Medulla oblongata (tissue), 1 donor: Measurements from ENCODE around the gene FAR2.
"Not testable (repeated sequence)": the region's sequence is repeated elsewhere in the genome, so short reads cannot be mapped to it uniquely, and the experiment has no call there.

ENCODE experiments used
- DNase-seq: peaks from one replicate; pipeline ENCODE4 v3.0.0-alpha.2; 2015; ENCODE audit errors: extremely low spot score

Gene FAR2

DNA sequence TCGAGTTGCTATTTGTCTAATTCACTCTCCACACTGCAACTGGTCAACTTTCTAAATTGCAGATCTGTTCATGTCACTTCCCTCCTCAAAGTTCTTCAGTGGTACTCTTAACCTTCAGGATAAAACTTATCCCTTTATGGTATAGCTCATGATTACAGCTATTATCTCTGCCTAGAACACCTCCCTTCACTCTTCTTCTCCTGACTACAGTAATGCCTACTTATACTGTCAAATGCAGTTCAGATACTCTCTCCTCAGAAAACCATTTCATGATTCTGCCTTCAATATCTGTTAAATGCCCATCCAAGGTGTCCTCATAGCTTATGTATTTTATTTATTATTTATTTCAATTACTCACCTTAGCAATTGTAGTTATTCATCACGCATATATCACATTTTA lies 85.5 kb downstream of the FAR2 start:
- no peak for DNase-seq

DNA sequence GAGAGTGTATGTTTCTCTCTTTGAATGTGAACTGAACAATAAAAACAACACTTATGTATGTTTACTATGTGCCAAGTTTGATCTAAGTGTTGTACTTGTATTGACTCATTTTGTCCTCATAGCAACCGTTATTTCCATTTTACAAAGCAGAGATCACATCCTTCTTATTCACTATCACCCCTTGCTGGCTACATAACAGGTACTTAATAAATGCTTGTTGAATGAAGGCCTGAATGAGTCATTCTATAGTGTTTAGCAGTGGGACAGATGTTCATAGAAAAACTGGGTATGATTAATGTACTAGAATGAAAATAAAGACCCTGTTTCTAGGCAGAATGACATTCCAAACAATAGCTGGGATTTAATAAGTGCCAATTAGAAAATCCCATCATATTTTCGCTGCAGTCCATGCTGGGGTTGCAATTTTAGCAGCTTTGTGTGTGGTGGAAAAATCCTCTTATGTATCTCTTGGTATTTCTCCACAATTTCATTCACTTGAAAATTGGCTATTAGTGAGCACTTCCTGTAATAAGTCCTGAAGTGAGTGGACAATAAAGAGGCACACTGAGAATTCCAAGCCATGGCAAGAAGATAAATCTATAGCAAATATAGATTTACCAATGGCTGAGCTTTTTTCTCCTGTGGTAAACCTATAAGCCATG lies 86.0 kb downstream of the FAR2 start:
- DNase-seq = no peak

DNA sequence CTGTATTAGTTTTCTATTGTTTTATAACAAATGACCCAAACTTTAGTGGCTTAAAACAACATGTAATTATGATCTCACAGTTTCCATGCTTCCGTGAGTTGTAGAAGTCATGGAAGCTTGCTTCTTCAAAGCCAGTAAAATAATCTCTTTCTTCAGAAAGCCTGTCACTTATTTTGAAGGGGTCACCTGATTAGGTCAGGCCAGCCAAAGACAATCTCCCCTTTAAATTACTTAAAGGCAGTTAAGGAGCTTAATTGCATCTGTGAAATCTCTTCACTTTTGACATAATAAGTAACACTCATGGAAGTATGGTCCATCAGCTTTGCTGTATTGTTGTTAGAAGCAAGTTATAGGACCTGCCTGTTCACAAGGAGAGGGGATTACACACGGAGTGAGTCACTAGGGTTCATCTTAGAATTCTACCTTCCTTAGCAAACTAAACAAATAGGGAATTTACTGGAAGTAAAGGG lies 89.8 kb downstream of the FAR2 start:
- DNase-seq = no peak

DNA sequence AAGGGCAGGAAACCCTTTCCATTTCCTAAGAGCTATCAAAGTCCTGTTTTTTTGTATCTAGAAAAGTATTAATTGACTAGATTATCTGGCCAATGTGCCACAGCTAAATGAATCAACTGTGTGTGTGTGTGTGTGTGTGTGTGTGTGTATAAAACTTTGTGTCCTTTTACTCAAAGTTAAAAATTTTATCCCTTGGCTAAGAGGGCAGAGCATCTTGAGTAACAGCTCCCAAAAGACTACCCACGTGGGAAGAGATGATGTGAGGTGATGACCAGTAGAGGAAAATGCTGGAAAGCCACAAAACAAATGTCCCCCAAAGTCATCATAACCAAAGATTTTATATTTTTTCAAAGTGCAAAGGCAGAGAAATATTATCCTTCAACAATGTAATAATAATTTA lies 90.3 kb downstream of the FAR2 start:
- DNase-seq = no peak

DNA sequence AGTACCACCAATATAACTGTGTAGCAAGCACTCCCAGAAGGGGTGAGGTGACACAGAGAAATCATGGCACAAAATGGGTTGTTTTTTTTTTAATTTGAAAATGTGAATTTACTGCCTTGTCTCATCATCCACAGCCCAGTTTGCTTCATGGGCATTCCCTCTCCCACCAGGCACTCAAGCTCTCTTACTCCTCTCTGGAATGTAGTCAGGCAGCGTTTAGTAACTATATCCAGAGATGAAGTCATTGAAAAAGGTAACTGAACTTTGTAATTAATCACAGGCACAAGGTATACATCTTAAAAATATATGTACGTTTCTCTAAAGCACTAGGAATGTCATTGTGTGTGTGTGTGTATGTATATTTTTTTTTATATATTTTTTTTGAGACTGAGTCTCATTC lies 91.4 kb downstream of the FAR2 start:
- DNase-seq = no peak

DNA sequence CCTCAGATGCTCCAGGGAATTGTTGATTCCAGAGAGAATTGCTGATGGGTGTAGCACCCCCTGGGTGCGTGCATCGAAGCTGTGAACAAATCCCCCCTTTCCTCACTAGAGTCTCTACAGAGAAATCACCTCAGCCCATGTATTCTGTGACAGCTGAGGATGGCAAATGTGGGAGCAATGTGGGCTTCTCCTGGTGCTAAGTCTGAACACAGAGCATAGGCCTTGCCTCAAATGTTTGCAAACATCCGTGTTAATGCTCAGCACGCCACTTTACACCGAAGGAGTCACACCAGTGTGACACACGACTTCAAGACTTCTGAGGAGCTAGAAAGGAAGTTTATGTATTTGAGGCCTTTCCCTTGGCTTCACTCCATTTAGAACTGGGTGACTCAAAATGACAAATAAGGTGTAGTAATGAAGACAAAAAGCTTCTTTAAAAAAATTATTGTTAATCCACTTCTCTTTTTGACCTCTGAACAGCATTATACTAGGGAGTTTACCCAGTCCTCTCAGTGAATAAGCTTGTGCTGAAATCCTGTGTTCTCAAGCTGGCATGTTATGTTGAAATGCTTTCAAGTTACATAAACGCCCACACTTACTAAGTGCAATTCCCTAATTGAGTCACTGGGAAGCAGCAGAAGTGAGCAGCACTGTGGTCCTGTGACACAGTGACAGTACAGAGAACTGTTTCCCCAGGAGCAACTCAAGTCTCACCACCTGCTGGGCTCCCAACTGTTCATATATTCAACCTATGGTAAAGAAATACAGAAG lies 92.9 kb downstream of the FAR2 start:
- peak; percentile 75 for DNase-seq

DNA sequence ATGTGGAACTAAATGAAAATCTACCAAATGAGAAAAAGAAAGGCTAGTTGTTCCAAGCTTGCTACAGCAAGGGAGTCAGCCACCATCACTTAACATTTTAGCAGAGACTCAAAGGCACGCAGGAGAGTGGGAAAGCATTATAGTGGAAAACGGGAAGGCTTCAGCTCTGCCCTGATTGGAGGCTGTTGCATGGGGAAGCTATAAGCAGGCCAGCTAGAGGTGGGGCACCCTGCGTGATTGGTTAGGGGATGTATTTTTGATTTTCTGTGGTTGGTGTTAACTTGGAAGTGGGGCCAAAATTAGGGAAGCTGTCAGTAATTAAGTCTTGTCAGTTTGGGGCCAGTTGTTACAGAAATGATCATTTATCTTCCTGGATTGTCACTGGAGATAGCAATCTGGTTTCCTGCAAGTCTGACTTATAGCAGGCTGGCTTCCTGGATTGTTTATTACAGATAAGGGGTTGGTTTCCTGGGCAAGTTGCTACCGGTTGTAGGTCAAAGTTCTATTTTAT lies 93.9 kb downstream of the FAR2 start:
- peak; percentile 32 for DNase-seq

DNA sequence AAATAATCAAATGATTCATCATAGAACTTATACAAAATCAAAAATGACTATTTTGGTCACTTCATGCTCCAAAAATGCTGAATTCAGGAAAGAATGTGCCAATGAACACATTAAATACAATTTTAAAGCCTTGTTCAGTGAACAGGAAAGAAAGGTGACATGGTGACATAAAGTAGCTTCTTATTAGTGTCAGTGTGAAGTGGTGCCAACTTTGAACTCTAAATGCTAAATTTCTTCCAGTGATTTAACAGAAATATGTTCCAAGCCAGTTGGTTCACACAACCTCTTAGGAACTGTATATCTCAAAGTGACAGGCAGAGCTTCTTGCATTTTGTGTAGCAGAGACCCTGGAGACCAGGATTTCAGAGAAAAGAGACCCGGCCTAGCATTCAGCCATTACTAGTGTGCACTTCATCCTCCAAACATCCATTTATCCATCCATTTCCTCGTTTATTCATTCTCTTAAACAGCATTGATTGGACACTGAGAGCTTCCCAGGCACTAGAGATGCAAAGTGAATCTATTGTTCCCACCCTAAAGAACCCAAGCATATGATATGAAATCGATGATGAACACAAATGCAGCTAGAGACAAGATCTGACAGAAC lies 95.2 kb downstream of the FAR2 start:
- DNase-seq = no peak

DNA sequence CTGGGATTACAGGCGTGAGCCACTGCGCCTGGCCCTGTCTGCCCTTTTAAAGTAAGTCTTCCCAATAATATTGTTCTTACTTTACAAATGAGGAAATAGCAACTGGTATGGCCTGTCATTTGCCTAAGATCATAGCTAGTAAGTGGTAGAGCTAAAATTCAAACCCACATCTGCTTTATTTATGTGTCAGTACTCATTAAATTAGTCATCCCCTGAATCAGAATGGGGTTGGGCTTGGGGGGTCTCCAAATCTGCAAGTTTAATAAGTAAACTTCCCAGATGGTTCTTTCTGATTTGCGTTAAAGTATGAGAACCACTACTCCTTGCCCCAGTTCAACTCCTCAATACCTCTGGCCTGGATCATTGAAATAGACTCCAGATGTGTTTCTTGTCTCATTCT lies 96.2 kb downstream of the FAR2 start:
- DNase-seq = no peak

DNA sequence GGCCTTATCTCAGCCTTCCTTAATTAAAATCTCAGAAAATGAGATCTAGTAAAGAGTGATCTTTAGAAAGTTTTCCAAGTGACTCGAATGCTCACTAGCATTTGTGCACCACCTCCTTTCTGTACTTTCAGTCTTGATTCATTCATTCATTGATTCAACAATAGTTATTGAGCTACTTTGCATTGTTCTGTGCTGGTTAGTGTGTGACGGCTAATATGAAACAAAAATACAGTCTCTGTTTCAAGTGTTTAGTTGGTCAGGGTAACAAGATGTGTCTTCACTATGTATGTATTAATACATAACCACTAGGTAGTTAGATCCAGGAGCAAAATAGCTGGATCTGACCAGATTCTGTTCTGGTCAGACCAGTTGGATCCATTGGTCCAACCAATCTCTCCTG lies 100.9 kb downstream of the FAR2 start:
- DNase-seq = no peak

DNA sequence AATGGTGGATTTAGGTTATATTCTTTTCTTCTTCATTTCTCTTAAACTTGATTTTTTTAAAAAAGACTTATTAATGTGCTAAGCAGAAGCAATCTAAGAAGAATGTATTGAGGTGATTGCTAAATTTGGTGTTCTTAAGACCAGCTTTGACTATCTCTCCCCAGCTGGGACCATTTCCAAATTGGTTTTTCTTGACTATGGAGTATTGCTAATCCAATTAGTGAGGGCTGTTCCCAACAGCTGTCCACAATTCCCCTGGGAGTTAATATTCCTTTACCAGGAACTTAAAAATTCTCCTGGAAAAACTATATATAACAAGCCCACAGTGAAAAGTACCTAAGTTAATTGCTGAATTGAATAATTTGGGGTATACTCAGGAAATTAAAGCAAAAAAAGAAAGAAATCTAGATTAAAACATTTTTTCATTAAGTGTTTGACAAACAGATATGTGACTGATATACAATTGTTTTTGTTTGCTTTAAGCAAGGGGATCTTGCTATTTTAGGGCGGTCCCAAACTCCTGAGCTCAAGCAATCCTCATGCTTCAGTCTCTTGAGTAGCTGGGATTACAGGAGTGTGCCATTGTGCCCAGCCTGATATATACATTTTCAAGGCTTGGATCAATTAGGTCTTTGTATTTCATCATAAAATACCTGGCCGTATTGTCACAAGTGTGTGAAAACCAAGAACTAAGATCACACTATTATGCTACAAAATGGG lies 105.0 kb downstream of the FAR2 start:
- DNase-seq = no peak

DNA sequence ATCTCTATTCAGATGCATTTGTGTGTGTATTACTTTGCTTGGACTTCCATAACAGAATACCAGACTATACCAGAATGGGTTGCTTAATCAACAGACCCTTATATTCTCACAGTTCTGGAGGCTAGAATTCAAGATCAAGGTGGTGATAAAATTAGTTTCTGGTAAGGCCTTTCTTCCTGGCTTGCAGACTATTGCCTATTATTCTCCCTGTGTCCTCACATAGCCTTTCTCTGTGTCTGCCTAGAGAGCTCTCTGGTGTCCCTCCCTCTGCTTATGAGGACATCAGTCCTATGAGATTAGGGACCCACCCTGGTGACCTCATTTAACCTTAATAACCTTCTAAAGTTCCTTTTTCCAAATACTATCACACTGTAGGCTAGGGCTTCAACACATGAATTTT lies 106.0 kb downstream of the FAR2 start:
- DNase-seq = no peak

DNA sequence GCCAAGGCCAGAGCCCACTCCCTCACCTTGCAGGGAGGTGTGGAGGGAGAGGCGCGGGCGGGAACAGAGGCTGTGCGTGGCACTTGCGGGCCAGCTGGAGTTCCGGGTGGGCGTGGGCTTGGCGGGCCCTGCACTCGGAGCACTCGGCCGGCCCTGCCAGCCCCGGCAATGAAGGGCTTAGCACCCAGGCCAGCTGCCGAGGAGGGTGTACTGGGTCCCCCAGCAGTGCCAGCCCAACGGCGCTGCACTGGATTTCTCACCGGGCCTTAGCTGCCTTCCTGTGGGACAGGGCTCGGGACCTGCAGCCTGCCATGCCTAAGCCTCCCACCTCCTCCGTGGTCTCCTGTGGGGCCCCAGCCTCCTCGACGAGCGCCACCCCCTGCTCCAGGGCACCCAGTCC lies 107.5 kb downstream of the FAR2 start:
- no peak for DNase-seq

DNA sequence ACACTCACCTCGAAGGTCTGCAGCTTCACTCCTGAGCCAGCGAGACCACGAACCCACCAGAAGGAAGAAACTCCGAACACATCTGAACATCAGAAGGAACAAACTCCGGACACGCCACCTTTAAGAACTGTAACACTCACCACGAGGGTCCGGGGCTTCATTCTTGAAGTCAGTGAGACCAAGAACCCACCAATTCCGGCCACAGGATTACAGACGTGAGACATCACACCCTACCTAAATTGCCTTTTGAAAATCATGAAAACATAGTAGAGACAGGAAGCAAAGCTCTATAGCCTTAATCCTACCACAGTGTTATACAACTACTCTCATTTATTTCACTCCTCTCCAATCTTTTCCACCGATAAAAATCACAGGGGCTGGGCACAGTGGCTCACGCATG lies 108.6 kb downstream of the FAR2 start:
- DNase-seq = not testable (repeated sequence)

DNA sequence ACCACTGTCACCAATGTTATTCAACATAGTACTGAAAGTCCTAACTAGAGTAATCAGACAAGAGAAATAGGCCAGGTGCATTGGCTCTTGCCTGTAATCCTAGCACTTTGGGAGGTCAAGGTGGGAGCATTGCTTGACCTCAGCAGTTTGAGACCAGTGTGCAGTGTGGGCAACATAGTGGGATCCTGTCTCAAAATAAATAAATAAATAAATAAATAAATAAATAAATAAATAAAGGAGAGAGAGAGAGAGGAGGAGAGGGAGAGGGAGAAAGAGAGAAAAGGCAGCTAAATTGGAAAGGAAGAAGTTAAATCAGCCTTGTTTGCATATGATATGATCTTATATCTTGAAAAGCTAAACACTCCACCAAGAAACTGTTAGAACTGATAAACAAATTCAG lies 115.3 kb downstream of the FAR2 start:
- no peak for DNase-seq

DNA sequence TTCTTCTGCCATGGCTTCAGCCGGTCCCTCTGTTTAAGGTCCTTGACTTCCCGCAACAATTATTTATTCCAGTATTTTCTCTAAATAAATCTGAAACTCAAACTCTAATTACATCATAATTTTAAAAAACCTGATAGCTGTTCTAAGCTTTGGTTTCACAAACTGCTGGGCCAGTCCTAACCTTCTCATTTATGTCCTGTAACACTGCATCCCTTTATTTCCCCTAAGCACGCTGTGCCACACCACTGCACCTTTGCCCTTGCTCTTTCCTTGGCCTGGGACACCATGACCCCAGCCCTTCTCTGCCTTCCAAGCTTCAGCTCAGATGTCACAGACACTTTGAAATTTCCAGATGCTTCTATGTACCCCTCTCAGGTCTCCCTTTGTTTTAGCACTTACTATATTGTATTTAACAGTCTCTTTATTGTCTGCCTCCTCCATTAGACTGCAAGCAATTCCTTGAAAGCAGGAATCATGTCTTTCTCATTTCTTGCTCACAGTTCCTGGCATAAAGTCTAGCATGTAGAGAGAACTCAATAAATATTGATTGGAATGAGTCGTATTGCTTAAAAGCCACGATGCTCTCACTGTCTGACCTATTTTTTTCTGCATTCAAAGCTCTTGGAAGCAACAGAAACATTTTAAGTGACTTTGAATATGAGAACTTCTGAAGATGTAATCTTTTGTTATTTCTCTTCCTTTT lies 120.8 kb downstream of the FAR2 start:
- no peak for DNase-seq

DNA sequence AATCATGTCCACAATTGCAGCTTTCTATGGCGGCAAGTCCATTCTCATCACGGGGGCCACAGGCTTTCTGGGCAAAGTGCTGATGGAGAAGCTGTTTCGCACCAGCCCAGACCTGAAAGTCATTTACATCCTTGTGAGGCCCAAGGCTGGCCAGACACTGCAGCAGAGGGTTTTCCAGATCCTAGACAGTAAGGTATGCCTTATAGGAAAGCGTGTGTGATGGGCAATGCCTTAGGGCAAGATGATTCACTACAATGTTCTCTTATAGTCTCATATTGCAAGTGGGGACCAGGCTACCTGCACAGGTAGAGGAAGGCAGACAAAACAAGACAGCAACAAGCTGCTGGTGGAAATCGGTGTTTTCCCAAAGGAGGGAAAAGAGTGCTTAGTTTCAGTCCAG lies 121.4 kb downstream of the FAR2 start:
- DNase-seq = no peak

DNA sequence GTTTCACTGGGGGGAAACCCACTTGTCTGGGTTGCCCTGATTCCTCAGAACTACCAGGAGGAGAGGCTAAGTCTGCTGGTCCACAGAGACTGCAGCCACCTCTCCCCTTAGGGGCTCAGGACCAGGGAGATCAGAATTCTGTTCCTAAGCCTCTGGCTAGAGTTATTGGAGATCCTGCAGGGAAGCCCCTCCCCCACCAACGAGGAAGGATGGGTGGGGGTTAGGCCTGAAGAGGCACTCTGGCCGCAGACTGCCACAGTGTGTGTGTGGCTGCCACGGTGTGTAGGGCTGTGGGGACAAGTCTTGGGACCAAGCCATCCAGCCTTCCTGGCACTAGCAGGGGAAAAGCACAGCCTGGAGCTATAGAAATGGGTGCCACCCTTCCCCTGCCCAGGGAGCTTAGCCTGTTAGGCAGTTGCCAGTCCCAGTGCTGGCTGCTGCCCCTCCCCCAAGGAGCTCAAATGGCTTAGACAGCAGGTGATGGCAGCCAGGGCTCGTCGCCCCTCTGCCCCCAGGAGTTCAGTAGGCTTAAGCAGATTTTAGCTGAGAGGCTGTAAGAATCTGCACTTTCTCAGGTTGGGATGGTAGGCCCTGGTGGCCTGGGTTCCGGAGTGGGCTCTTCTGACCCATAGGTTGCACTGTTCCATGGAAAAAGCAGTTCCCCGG lies 124.2 kb downstream of the FAR2 start:
- DNase-seq = no peak

DNA sequence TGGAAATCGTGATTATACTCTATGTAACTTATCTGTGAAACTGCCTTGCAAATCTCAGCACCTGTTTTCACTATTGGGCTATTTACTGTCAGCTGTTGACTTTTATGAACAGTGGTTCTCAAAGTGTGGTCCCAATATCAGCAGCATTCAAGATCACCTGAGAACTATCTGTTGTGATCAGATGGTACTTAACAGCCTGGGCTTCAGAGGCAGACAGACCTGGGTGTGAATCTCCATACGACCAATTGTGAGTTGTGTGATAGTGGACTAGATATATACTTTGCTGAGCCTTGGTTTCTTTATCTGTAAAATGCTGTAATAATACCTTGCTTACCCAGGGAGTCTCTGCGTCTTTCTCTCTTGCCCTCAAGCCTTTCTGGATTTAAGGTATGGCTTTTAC lies 126.8 kb downstream of the FAR2 start:
- no peak for DNase-seq

DNA sequence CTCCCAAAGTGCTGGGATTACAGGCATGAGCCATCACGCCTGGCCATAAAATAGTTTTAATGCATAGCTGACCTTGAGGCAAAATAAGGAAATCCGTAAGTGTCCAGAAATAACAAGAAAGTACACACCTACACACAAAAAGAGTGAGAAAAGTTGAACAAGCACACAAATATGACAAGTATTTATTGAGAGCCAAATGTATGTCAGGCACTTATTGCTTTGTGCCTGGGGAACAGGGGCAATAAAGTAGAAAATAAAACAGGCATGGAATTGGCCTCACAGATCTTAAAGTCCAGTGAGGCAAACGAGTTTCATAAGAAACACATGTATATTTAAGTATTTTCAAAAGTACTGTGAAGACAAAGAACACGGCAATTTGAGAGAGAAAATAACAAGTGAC lies 128.2 kb downstream of the FAR2 start:
- no peak for DNase-seq
